Ovary (tissue), 9 donors: ENCODE results near the gene ETHE1. TPM values are rescaled to one million over a fixed set of nuclear protein-coding genes. Genes with fewer than 3 reads are reported as not detected.

Source experiments
- DNase-seq, 5 donors: peaks; one replicate each; pipeline ENCODE4 v3.0.0-alpha.2; 2019 to 2020
- H3K27ac ChIP-seq, 2 donors: fragments of 200-600 bp; one replicate each; pipeline versions ENCODE4 v1.5.1 to v1.8.0; 2019 to 2022
- H3K27me3 ChIP-seq: fragments of 200-600 bp; one replicate; pipeline ENCODE4 v1.8.0; 2022
- H3K36me3 ChIP-seq: fragments of 200-600 bp; sonication (generic); one replicate; pipeline ENCODE4 v1.5.1; 2019
- H3K4me1 ChIP-seq: one replicate; pipeline ENCODE4 v1.8.1; 2013; ENCODE audit warnings: mild to moderate bottlenecking, moderate library complexity; ENCODE audit not compliant: insufficient read depth
- H3K4me3 ChIP-seq: fragments of 200-600 bp; sonication (generic); one replicate; pipeline ENCODE4 v1.5.1; 2017
- H3K9me3 ChIP-seq, 2 donors: fragments of 200-600 bp in 1 of 2; sonication (generic) in 1 of 2; one replicate each; pipeline versions ENCODE4 v1.5.1 to v1.8.1; 2013 to 2019; ENCODE audit warnings: mild to moderate bottlenecking in 1 of 2, moderate library complexity in 1 of 2
- EP300 ChIP-seq: sonication (generic); formaldehyde crosslinking; IDR thresholded peaks from one replicate; pipeline ENCODE4 v1.6.1; 2017; ENCODE audit warnings: antibody characterized with exemption
- POLR2A ChIP-seq: fragments of 450-650 bp; IDR thresholded peaks from one replicate; pipeline ENCODE4 v1.6.1; 2017; ENCODE audit warnings: antibody characterized with exemption, mild to moderate bottlenecking, moderate library complexity
- WGBS, 3 donors: extraction: QIAGEN DNeasy Blood & Tissue Kit in 1 of 3; methylation state at CpG; one replicate each; pipeline versions ENCODE4 v1.1.5 to v1.1.7; 2013 to 2017; 5-methylcytosine and 5-hydroxymethylcytosine counted together
- intact Hi-C, 4 donors: fragments of 100-400 bp; cut with DNase I; formaldehyde crosslinking; loops; one replicate each; pipeline versions ENCODE4 v1.11.0 to v1.15.1; 2022 to 2023
- polyA plus RNA-seq, 2 donors: library from polyadenylated mRNA; stranded (reverse); fragments of 200-250 nt in 1 of 2; fragments of 350-450 nt in 1 of 2; fragmentation: Illumina TruSeq in 1 of 2; extraction: RNeasy Lipid Tissue Mini Kit (QIAGEN cat#74804) in 1 of 2; gene quantifications; one replicate each; pipeline ENCODE4 v1.2.3, GENCODE V29; 2013 to 2014
- total RNA-seq, 7 donors: library from RNA; depleted of rRNA in 2 of 7; stranded (reverse); fragments of >200 nt in 2 of 7; fragmentation: NEBNext Ultra II Directional in 3 of 7; extraction: Animal tissue kit (Norgen Biotek cat#: 25700) in 3 of 7; gene quantifications; one replicate each; pipeline versions ENCODE4 v1.1.0 to v1.2.4, GENCODE V29; 2016 to 2023
- TF ChIP-seq, protein P1 (sequence below), 3 donors: fragments of 450-650 bp in 2 of 3; fragments of 200-600 bp in 1 of 3; IDR thresholded peaks; one replicate each; pipeline versions ENCODE4 v1.5.1 to v1.8.0; 2016 to 2022; ENCODE audit warnings: antibody characterized with exemption in 3 of 3, mild to moderate bottlenecking in 1 of 3
- donor health status: DM: no; HTN: no; CAD: no; lungs with moderate emphysema.
- donor health status: DM: no; HTN: no; CAD: no.
- donor health status: Bipolar disorder and iron deficiency.
- donor health status: DM: yes; HTN: yes; CAD: no.
- donor health status: DM: no; HTN: no; CAD: no.
- donor health status: DM: yes; HTN: yes; CAD: no.

ETHE1 gene
- total and polyA plus RNA-seq, 9 donors, result 16.1 to 28.7 (median 24.0) TPM

DNA sequence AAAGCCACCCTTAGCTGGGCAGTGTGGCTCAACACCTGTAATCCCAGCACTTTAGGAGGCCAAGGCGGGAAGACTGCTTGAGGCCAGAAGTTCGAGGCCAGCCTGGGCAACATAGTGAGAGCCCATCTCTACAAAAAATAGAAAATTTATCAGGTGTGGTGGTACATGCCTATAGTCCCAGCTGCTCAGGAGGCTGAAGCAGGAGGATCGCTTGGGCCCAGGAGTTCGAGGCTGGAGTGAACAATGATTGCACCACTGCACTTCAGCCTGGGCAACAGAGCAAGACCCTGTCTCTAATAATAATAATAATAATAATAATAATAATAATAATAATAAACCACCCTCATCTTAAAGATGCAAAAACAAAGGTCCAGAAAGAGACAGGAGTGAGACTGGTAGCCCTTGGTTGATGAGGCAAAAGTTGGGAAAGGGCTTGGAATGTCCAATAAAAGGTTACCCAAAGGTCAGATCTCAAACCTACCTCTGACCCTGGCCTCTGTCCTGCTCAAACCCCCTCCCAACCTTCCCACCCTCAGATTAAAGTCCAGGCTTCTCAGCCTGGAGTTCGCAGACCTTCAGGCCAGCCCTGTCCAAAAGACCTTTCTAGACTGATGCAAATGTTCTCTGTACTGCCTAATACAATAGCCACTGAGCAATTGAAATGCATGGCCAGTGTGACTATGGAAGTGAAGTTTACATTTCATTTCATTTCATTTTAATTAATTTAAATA is 15.1 kb upstream of the ETHE1 start:
- 92 to 96% (median 96%) methylated on average over 5 of the region's 5 CpGs for WGBS, 3 donors
- Histone ChIP-seq H3K36me3 (no peaks in the 10 kb centered on the region), H3K4me3 (no peak overlapping the region), H3K27me3 (no peaks in the 10 kb centered on the region), H3K9me3 (no peaks in the 10 kb centered on the region), H3K4me1 (no peaks in the 10 kb centered on the region), H3K27ac (no peak overlapping the region)
- intact Hi-C loops, result no loop called here
- TF ChIP-seq, protein P1, sequence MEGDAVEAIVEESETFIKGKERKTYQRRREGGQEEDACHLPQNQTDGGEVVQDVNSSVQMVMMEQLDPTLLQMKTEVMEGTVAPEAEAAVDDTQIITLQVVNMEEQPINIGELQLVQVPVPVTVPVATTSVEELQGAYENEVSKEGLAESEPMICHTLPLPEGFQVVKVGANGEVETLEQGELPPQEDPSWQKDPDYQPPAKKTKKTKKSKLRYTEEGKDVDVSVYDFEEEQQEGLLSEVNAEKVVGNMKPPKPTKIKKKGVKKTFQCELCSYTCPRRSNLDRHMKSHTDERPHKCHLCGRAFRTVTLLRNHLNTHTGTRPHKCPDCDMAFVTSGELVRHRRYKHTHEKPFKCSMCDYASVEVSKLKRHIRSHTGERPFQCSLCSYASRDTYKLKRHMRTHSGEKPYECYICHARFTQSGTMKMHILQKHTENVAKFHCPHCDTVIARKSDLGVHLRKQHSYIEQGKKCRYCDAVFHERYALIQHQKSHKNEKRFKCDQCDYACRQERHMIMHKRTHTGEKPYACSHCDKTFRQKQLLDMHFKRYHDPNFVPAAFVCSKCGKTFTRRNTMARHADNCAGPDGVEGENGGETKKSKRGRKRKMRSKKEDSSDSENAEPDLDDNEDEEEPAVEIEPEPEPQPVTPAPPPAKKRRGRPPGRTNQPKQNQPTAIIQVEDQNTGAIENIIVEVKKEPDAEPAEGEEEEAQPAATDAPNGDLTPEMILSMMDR (IDR thresholded peaks at IDR 0.05), result no peak
- TF ChIP-seq POLR2A, result no peak
- no peak for TF ChIP-seq EP300
- no peak for DNase-seq

GRCh38 chr19:43540381-43540780 is 13.4 kb upstream of the ETHE1 start:
- Histone ChIP-seq H3K27ac (no peak overlapping the region), H3K27me3 (no peaks in the 10 kb centered on the region), H3K4me1 (no peaks in the 10 kb centered on the region), H3K9me3 (no peaks in the 10 kb centered on the region), H3K4me3 (no peak overlapping the region), H3K36me3 (no peaks in the 10 kb centered on the region)
- DNase-seq, result no peak
- WGBS, 3 donors, result 94 to 96% (median 96%) methylated on average over 3 of the region's 3 CpGs
- intact Hi-C loops, result no loop called here
- no peak for TF ChIP-seq POLR2A
- no peak for TF ChIP-seq EP300
- TF ChIP-seq, protein P1 (IDR thresholded peaks at IDR 0.05), result no peak

DNA sequence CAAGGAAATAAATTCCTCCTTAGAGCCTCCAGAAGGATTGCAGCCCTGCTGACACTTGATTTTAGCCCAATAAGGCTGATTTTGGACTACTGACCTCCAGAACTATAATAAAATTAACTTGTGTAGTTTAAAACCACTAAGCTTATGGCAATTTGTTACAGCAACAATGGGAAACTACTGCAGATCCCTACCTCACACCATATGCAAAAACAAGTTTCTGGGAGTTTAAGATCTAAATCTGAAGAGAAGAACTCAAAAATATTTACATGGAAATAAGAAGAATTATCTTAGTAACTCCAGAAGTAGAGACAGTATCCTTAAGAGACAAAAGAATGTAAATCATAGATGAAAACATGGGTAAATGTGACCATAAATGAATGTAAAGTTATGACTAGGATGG is 11.9 kb upstream of the ETHE1 start:
- Histone ChIP-seq H3K27me3 (no peaks in the 10 kb centered on the region), H3K4me3 (no peak overlapping the region), H3K27ac (no peak overlapping the region), H3K4me1 (peaks cover 2% of the 10 kb centered on the region), H3K9me3 (no peaks in the 10 kb centered on the region), H3K36me3 (no peaks in the 10 kb centered on the region)
- TF ChIP-seq POLR2A (no peak), EP300 (no peak)
- TF ChIP-seq, protein P1 (IDR thresholded peaks at IDR 0.05), result no peak
- intact Hi-C loops, result no loop called here
- no peak for DNase-seq

GRCh38 chr19:43534816-43535761 is 8.1 kb upstream of the ETHE1 start:
- Histone ChIP-seq H3K9me3 (no peaks in the 10 kb centered on the region), H3K4me1 (peaks cover 5% of the 10 kb centered on the region), H3K27me3 (no peaks in the 10 kb centered on the region), H3K4me3 (no peak overlapping the region), H3K27ac (peak overlapping the region in 1 of 2 donors; percentile 74), H3K36me3 (no peaks in the 10 kb centered on the region)
- 52 to 59% (median 57%) methylated on average over 62 of the region's 62 CpGs for WGBS, 3 donors
- no peak for TF ChIP-seq EP300
- TF ChIP-seq, protein P1 (IDR thresholded peaks at IDR 0.05), result peak; percentile 23 to 55 (median 29)
- intact Hi-C loops, result loop anchor here in 1 of 4 donors (5.0 kb wide), 1 partner anchor 62 kb away; the partner anchor contains the start of genes IRGQ and ZNF576
- DNase-seq, result peak; percentile 68 to 82 (median 79)
